Nephron progenitor cell (in vitro differentiated cells): ENCODE data around the gene PAK5.
A peak's percentile ranks its signal among the peaks of the same experiment; 100 is the strongest.

Source experiments
- DNase-seq: peaks from one replicate; pipeline ENCODE4 v3.0.0; 2021
- H3K27ac Mint-ChIP-seq: 2 replicates; pipeline ENCODE4 v1.8.0; 2021; ENCODE audit warnings: mild to moderate bottlenecking, moderate library complexity, mixed read lengths
- H3K27me3 Mint-ChIP-seq: 2 replicates; pipeline ENCODE4 v1.8.0; 2021; ENCODE audit warnings: mild to moderate bottlenecking, low read depth, mixed read lengths; ENCODE audit not compliant: poor library complexity
- H3K36me3 Mint-ChIP-seq: 2 replicates; pipeline ENCODE4 v1.8.0; 2021; ENCODE audit warnings: low read depth, mixed read lengths
- H3K4me1 Mint-ChIP-seq: 2 replicates; pipeline ENCODE4 v1.8.0; 2021; ENCODE audit warnings: mixed read lengths
- H3K4me3 Mint-ChIP-seq: 2 replicates; pipeline ENCODE4 v1.8.0; 2021; ENCODE audit warnings: mild to moderate bottlenecking, moderate library complexity, mixed read lengths
- H3K9me3 Mint-ChIP-seq: 2 replicates; pipeline ENCODE4 v1.8.0; 2021; ENCODE audit warnings: mild to moderate bottlenecking, moderate library complexity, mixed read lengths
- TF ChIP-seq, protein P1 (sequence below): fragments of 200-600 bp; sonication (generic); IDR thresholded peaks from 2 replicates; pipeline ENCODE4 v1.5.0; 2021; ENCODE audit warnings: antibody characterized with exemption

Gene PAK5

DNA sequence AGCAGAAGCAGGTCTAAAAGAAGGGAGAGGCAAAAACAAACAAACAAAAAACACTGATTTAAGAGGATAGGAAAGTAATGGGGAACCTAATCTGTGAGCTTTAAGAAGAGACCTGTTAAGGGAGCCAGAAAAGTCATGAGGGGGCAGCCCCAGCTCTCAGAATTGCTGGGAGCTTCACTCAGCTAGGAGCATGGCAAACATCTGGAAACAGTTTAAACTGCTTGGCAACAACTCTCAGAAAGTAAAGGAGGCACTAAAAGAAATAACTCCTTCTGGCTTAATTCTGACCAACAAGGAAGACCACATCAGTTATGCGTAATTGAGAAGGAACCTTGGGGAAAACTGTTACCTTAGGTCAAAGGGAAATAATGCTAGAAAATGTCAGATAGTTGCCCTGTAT lies 203.1 kb downstream of the PAK5 start:
- Mint-ChIP-seq H3K36me3 (no peaks in the 10 kb centered on the region), H3K4me3 (no peak overlapping the region), H3K27ac (peak overlapping the region; percentile 5), H3K27me3 (no peaks in the 10 kb centered on the region), H3K9me3 (peaks cover 4% of the 10 kb centered on the region), H3K4me1 (peaks cover 13% of the 10 kb centered on the region)
- TF ChIP-seq, protein P1, sequence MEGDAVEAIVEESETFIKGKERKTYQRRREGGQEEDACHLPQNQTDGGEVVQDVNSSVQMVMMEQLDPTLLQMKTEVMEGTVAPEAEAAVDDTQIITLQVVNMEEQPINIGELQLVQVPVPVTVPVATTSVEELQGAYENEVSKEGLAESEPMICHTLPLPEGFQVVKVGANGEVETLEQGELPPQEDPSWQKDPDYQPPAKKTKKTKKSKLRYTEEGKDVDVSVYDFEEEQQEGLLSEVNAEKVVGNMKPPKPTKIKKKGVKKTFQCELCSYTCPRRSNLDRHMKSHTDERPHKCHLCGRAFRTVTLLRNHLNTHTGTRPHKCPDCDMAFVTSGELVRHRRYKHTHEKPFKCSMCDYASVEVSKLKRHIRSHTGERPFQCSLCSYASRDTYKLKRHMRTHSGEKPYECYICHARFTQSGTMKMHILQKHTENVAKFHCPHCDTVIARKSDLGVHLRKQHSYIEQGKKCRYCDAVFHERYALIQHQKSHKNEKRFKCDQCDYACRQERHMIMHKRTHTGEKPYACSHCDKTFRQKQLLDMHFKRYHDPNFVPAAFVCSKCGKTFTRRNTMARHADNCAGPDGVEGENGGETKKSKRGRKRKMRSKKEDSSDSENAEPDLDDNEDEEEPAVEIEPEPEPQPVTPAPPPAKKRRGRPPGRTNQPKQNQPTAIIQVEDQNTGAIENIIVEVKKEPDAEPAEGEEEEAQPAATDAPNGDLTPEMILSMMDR, result no peak
- DNase-seq, result no peak

DNA sequence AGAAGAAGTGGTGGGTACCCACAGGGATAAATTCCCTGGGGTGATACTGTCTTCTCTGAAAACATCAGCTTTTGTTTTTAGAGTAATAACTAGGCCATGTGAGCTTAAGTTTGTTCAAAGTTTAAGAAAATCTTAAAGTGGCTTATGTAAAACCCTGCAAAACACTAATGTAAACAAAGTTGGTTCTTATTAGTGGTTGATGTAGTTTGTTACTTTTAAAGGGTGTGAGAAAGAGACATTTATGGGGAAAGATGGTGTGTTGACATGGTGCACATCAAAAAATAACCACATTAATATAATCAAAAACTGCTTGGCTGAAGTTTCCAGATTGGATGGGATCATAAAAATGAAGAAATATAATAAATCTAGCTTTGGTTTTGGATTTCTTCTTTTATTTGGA lies 204.5 kb downstream of the PAK5 start:
- no peak for DNase-seq
- Mint-ChIP-seq H3K4me3 (no peak overlapping the region), H3K9me3 (no peaks in the 10 kb centered on the region), H3K4me1 (peaks cover 13% of the 10 kb centered on the region), H3K27me3 (no peaks in the 10 kb centered on the region), H3K27ac (no peak overlapping the region), H3K36me3 (no peaks in the 10 kb centered on the region)
- TF ChIP-seq, protein P1, result no peak

DNA sequence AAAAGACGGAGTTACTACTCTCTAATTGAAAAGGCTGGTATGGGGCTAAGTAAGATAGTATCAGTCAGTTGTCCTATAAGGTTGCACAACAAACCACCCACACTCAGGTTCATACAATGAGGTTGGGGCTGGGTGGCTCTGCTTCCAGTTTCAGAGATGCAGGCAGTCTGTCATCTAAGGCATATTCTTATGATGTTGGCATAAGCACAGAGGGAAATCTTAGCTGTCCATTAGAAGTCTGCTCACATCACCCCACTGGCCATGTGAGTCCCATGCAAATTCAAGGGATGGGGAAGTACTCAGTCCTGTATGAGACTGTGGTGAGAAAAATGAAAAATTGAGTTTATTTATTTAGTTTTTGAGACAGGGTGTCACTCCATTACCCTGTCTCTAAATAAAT lies 205.9 kb downstream of the PAK5 start:
- Mint-ChIP-seq H3K4me1 (peaks cover 13% of the 10 kb centered on the region), H3K27me3 (no peaks in the 10 kb centered on the region), H3K27ac (no peak overlapping the region), H3K4me3 (no peak overlapping the region), H3K9me3 (no peaks in the 10 kb centered on the region), H3K36me3 (no peaks in the 10 kb centered on the region)
- TF ChIP-seq, protein P1, result no peak
- DNase-seq, result no peak

DNA sequence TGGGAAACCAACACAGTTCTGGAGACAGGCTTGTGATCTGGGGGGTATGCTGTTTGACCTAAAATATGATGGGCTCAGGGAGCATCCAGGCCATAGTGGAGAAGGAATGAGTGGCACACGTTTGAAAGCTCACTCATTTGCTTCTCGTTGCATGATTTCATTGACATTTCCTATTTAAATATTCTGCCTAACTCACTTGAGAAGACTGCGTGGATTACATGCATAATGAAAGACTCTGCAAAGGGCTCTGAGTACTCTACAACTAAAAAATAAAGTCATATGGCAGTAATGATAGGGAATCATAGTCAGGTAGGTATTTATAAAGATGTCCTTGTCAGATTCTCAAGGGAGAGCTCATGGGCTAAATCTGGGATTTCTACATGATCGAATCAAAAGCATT lies 206.6 kb downstream of the PAK5 start:
- Mint-ChIP-seq H3K27ac (no peak overlapping the region), H3K27me3 (no peaks in the 10 kb centered on the region), H3K4me1 (peaks cover 13% of the 10 kb centered on the region), H3K4me3 (no peak overlapping the region), H3K9me3 (no peaks in the 10 kb centered on the region), H3K36me3 (no peaks in the 10 kb centered on the region)
- no peak for DNase-seq
- TF ChIP-seq, protein P1, result no peak

DNA sequence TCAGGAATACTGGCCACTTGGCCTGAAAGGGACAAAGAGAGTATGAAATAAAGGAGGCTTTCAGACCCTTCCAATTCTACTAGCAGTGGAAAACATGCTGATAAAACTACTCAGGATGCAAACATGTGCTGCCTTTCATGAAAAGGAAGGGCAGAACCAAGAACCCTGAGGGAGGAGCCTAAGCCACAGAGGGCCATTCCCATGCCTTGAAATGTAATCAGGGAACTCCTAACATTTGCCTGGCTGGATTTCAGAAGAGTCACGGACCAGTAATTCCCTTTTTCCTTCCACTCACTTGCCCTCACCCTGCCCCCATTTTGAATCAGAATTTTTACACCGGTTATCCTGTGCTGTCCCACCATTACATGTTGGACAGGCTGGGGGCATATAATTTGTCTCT lies 208.3 kb downstream of the PAK5 start:
- Mint-ChIP-seq H3K36me3 (no peaks in the 10 kb centered on the region), H3K9me3 (no peaks in the 10 kb centered on the region), H3K4me3 (no peak overlapping the region), H3K4me1 (peaks cover 3% of the 10 kb centered on the region), H3K27ac (no peak overlapping the region), H3K27me3 (no peaks in the 10 kb centered on the region)
- DNase-seq, result no peak
- TF ChIP-seq, protein P1, result no peak

DNA sequence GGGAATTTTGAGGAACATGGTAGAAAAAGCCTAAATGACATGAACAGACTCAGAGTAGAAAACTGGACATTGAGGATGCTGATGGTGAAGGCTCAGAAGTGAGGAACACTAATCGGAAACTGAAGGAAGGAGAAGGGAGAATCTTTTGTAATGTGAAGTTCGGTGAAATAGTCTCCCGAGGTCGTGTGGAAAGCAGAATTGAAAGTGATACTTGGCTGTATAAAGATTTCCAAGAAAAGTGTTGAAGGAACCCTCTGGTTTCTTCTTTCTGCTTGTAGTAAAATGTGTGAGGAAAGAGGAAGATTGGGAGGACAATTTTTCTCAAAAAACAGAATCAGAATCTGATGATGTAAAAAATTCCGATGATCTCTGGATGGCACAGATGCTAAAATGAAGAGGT lies 209.0 kb downstream of the PAK5 start:
- Mint-ChIP-seq H3K4me1 (no peaks in the 10 kb centered on the region), H3K27ac (no peak overlapping the region), H3K27me3 (peaks cover 3% of the 10 kb centered on the region), H3K4me3 (no peak overlapping the region), H3K36me3 (no peaks in the 10 kb centered on the region), H3K9me3 (no peaks in the 10 kb centered on the region)
- TF ChIP-seq, protein P1, result no peak
- no peak for DNase-seq
